Astrocyte (in vitro differentiated cells and primary cell): ENCODE data around the gene COBL.

ENCODE experiments used
- EZH2 ChIP-seq: IDR thresholded peaks from 2 replicates; pipeline ENCODE4 v1.6.1; 2012; ENCODE audit warnings: mild to moderate bottlenecking, low read length, inconsistent platforms; ENCODE audit not compliant: insufficient read depth
- TF ChIP-seq, protein P1 (sequence below): IDR thresholded peaks from 2 replicates; pipeline ENCODE4 v1.5.1; 2011; ENCODE audit warnings: low read depth, mild to moderate bottlenecking, inconsistent platforms, low read length, moderate library complexity; ENCODE audit not compliant: insufficient read depth

- TF ChIP-seq, protein P1, sequence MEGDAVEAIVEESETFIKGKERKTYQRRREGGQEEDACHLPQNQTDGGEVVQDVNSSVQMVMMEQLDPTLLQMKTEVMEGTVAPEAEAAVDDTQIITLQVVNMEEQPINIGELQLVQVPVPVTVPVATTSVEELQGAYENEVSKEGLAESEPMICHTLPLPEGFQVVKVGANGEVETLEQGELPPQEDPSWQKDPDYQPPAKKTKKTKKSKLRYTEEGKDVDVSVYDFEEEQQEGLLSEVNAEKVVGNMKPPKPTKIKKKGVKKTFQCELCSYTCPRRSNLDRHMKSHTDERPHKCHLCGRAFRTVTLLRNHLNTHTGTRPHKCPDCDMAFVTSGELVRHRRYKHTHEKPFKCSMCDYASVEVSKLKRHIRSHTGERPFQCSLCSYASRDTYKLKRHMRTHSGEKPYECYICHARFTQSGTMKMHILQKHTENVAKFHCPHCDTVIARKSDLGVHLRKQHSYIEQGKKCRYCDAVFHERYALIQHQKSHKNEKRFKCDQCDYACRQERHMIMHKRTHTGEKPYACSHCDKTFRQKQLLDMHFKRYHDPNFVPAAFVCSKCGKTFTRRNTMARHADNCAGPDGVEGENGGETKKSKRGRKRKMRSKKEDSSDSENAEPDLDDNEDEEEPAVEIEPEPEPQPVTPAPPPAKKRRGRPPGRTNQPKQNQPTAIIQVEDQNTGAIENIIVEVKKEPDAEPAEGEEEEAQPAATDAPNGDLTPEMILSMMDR: no peak
- no peak for TF ChIP-seq EZH2
These were observed 257.8 kb downstream of the COBL start for GRCh38 chr7:51058764-51059163.
